ENCODE data around the gene BLACAT1. TPM values are rescaled to one million over a fixed set of nuclear protein-coding genes. Genes with fewer than 3 reads are reported as not detected.

BLACAT1 gene
- total RNA-seq, 1 donor from 2014 or later = 3.9 TPM

DNA sequence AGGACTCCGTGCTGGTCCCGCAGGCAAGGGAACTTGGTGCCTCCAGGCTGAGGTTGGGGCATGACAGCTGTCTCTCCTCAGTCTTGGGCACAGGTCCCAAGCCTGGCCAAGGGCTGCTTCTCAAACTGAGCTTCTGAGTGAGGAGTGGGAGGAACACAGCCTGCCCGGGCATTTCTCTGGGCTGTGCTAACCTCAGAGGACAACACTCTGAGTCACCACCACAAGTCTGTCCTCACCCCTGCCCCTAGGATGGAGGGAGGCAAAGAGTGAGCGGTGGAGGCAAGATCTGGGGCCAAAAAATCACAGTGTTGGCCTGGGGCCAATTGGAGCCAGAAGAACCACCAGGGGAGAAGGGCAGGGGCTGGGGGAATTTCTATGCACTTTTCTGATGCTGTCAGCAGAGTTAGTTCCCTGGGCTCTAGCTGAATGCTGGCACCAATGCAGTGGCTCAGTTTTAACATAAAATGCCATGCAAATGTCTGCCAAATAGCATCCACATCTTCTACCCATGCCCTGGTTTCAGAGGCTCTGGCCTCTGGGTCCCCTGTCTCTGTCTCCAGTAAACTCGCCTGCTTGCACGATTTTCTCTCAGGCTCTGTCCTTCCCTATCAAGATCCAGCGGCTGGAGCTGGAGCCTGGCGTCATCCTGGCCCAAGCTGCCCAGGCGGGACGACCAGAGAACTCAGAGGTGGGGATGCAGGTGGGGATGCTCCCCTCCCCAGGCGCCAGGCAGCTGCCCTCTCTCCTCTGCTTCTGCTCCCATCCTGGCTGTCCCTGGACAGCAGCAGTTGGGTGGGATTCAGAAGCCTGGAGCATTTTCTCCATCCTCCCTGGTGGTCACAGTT, 37.6 kb upstream of the BLACAT1 start:
- H3K4me3 ChIP-seq (ENCODE audit: low read depth, low read length) = no peak overlapping the region
- no peak for TF ChIP-seq CTCF (conservative IDR thresholded peaks at IDR 0.05; ENCODE audit: low read depth, low read length)
- DNase-seq (ENCODE audit: low read depth) = no peak

- TF ChIP-seq CTCF (conservative IDR thresholded peaks at IDR 0.05; ENCODE audit: low read depth, low read length) = no peak
- no peak overlapping the region for H3K4me3 ChIP-seq (ENCODE audit: low read depth, low read length)
- DNase-seq (ENCODE audit: low read depth) = no peak
These were observed 36.9 kb upstream of the BLACAT1 start for GRCh38 chr1:205492774-205493173.

- no peak for DNase-seq (ENCODE audit: low read depth)
- no peak overlapping the region for H3K4me3 ChIP-seq (ENCODE audit: low read depth, low read length)
- TF ChIP-seq CTCF (conservative IDR thresholded peaks at IDR 0.05; ENCODE audit: low read depth, low read length) = no peak
These were observed 36.4 kb upstream of the BLACAT1 start for GRCh38 chr1:205492201-205492667.

DNA sequence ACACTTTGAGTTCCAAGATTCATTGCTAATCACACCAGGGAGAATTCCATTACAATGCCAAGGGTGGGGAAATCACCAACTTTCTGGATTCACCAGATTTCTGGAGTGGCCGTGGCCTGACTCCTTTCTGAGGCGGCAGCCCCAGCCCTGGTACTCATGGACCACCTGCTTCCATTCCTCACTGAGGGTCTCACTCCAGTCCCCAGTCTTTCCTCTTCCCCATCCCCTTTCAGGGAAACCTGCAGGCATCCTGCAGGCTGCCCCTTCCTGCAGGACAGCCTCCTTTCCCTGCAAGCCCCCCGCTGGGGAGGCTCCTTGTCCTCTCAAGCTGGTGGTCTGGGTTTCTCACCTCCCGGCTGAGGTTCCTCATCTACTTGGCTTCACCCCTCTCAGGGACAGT, 35.9 kb upstream of the BLACAT1 start:
- DNase-seq (ENCODE audit: low read depth) = no peak
- no peak overlapping the region for H3K4me3 ChIP-seq (ENCODE audit: low read depth, low read length)
- TF ChIP-seq CTCF (conservative IDR thresholded peaks at IDR 0.05; ENCODE audit: low read depth, low read length) = no peak

DNA sequence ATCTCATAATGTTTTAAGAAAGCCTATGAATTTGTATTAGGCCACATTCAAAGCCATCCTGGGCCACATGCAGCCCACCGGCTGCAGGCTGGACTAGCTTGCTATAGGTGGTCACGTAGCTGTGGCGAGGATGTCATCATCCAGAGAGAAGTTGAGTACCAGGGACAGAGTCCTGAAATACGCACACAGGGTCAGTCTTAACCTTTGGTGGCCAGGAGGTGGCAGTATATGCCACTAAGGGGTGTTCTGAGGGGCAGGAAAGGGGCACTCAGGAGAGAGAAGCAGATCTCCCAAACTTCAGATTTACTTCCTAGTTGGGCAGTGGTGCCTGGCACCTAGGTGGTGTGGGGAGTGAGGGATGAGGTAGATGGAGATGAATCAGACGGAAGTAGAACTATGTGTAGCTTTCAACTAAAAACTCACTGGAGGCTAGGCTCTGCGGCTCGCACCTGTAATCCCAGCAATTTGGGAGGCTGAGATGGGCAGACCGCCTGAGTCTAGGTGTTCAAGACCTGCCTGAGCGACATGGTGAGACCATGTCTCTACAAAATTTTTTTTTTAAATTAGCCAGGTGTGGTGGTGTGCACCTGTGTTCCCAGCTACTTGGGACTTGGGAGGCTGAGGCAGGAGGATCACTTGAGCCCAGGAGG, 32.4 kb upstream of the BLACAT1 start:
- TF ChIP-seq CTCF (conservative IDR thresholded peaks at IDR 0.05; ENCODE audit: low read depth, low read length) = peak; percentile 90
- DNase-seq (ENCODE audit: low read depth) = no peak
- no peak overlapping the region for H3K4me3 ChIP-seq (ENCODE audit: low read depth, low read length)

GRCh38 chr1:205486258-205486657, 30.4 kb upstream of the BLACAT1 start:
- H3K4me3 ChIP-seq (ENCODE audit: low read depth, low read length) = no peak overlapping the region
- TF ChIP-seq CTCF (conservative IDR thresholded peaks at IDR 0.05; ENCODE audit: low read depth, low read length) = no peak
- no peak for DNase-seq (ENCODE audit: low read depth)

Data from epithelial cell of proximal tubule (primary cell).